RWPE2 (cell line): Measurements from ENCODE around the gene ADSS1.

Experiments used
- ATAC-seq: fragments of 200-7000 bp; cut with Tn5 transposase; 3 replicates; pipeline ENCODE4 v1.9.1; 2021; ENCODE audit warnings: low read depth
- DNase-seq: peaks from one replicate; pipeline ENCODE4 v3.0.0-alpha.2; 2020; ENCODE audit warnings: low spot score
- H3K27ac ChIP-seq: fragments of 450-650 bp; 2 replicates; pipeline ENCODE4 v1.5.1; 2017; ENCODE audit warnings: mild to moderate bottlenecking; ENCODE audit not compliant: poor library complexity, severe bottlenecking
- H3K27me3 ChIP-seq: fragments of 250-450 bp; sonication (Bioruptor Pico); 2 replicates; pipeline ENCODE4 v1.5.1; 2021; ENCODE audit warnings: mild to moderate bottlenecking, moderate library complexity; ENCODE audit not compliant: insufficient read depth, poor library complexity, severe bottlenecking
- H3K36me3 ChIP-seq: fragments of 250-450 bp; sonication (Bioruptor Pico); 2 replicates; pipeline ENCODE4 v1.5.1; 2020; ENCODE audit warnings: low read depth, mild to moderate bottlenecking, moderate library complexity
- H3K4me1 ChIP-seq: fragments of 250-450 bp; sonication (Bioruptor Pico); 2 replicates; pipeline ENCODE4 v1.5.1; 2021; ENCODE audit warnings: mild to moderate bottlenecking, moderate library complexity; ENCODE audit not compliant: insufficient read depth, poor library complexity, severe bottlenecking
- H3K4me3 ChIP-seq: fragments of 250-450 bp; sonication (Bioruptor Pico); 2 replicates; pipeline ENCODE4 v1.5.1; 2021; ENCODE audit warnings: mild to moderate bottlenecking, moderate library complexity; ENCODE audit not compliant: severe bottlenecking
- H3K9me3 ChIP-seq: fragments of 250-450 bp; sonication (Bioruptor Pico); 2 replicates; pipeline ENCODE4 v1.5.1; 2021; ENCODE audit warnings: mild to moderate bottlenecking, moderate library complexity; ENCODE audit not compliant: severe bottlenecking
- CTCF ChIP-seq: fragments of 450-650 bp; IDR thresholded peaks from one replicate; pipeline ENCODE4 v1.5.1; 2017; ENCODE audit warnings: mild to moderate bottlenecking, moderate library complexity; ENCODE audit not compliant: poor library complexity, severe bottlenecking

Gene ADSS1

GRCh38 chr14:104729835-104730181 lies 5.8 kb downstream of the ADSS1 start:
- TF ChIP-seq CTCF: no peak
- ATAC-seq: no peak
- no peak for DNase-seq
- Histone ChIP-seq H3K9me3 (no peaks in the 10 kb centered on the region), H3K36me3 (no peaks in the 10 kb centered on the region), H3K4me1 (peaks cover 26% of the 10 kb centered on the region), H3K4me3 (no peak overlapping the region), H3K27me3 (no peaks in the 10 kb centered on the region), H3K27ac (no peak overlapping the region)

GRCh38 chr14:104730487-104730886 lies 6.5 kb downstream of the ADSS1 start:
- H3K27ac ChIP-seq: no peak overlapping the region
- no peak for ATAC-seq

GRCh38 chr14:104731320-104732294 lies 7.6 kb downstream of the ADSS1 start:
- peak overlapping the region; percentile 87 for H3K27ac ChIP-seq
- ATAC-seq: no peak
- peak; percentile 65 for TF ChIP-seq CTCF
- no peaks in the 10 kb centered on the region for H3K36me3 ChIP-seq
- no peak overlapping the region for H3K4me3 ChIP-seq
- peaks cover 40% of the 10 kb centered on the region for H3K4me1 ChIP-seq
- no peaks in the 10 kb centered on the region for H3K9me3 ChIP-seq
- no peak for DNase-seq
- no peaks in the 10 kb centered on the region for H3K27me3 ChIP-seq

More at GRCh38 chr14:104730487-104730886, 6.5 kb downstream of the ADSS1 start:
- Histone ChIP-seq H3K27me3 (no peaks in the 10 kb centered on the region), H3K9me3 (no peaks in the 10 kb centered on the region), H3K4me1 (peaks cover 29% of the 10 kb centered on the region), H3K36me3 (no peaks in the 10 kb centered on the region), H3K4me3 (no peak overlapping the region)
- no peak for TF ChIP-seq CTCF
- DNase-seq: no peak

- peak; percentile 35 for ATAC-seq
Observed at GRCh38 chr14:104732355-104732804, 8.4 kb downstream of the ADSS1 start.

More at GRCh38 chr14:104732355-104732804, 8.4 kb downstream of the ADSS1 start:
- Histone ChIP-seq H3K9me3 (no peaks in the 10 kb centered on the region), H3K4me1 (peaks cover 41% of the 10 kb centered on the region), H3K4me3 (no peak overlapping the region), H3K36me3 (peaks cover 4% of the 10 kb centered on the region; the same call in 1 of the 2 replicates), H3K27ac (peak overlapping the region; percentile 87), H3K27me3 (no peaks in the 10 kb centered on the region)
- DNase-seq: peak; percentile 94
- no peak for TF ChIP-seq CTCF
